Lower leg skin (tissue), 4 donors: ENCODE measurements around the gene INSYN2A. TPM values are rescaled to one million over a fixed set of nuclear protein-coding genes. Genes with fewer than 3 reads are reported as not detected.

Source experiments
- DNase-seq, 2 donors: peaks; one replicate each; pipeline ENCODE4 v3.0.0-alpha.2; 2019; ENCODE audit warnings: low spot score in 2 of 2
- H3K4me3 ChIP-seq: fragments of 200-600 bp; sonication (generic); 2 replicates; pipeline ENCODE4 v1.5.1; 2017; ENCODE audit warnings: mild to moderate bottlenecking, low read depth; ENCODE audit not compliant: poor library complexity, severe bottlenecking
- POLR2A ChIP-seq, 2 donors: fragments of 450-650 bp; IDR thresholded peaks; one replicate each; pipeline ENCODE4 v1.6.1; 2016 to 2017; ENCODE audit warnings: antibody characterized with exemption in 2 of 2, mild to moderate bottlenecking in 1 of 2, moderate library complexity in 1 of 2
- WGBS, 2 donors: methylation state at CpG; one replicate each; pipeline ENCODE4 v1.1.5; 2018; 5-methylcytosine and 5-hydroxymethylcytosine counted together
- intact Hi-C: fragments of 100-400 bp; cut with DNase I; formaldehyde crosslinking; loops from one replicate; pipeline ENCODE4 v1.15.0; 2023; ENCODE audit warnings: low total_unique reads
- total RNA-seq, 4 donors: library from RNA; depleted of rRNA; stranded (reverse); fragments of >200 nt; gene quantifications; one replicate each; pipeline ENCODE4 v1.1.0, GENCODE V29; 2016
- TF ChIP-seq, protein P1 (sequence below), 3 donors: fragments of 450-650 bp; IDR thresholded peaks; one replicate each; pipeline ENCODE4 v1.5.1; 2016; ENCODE audit warnings: antibody characterized with exemption in 3 of 3, mild to moderate bottlenecking in 3 of 3, moderate library complexity in 2 of 3

Gene INSYN2A
- total RNA-seq, 4 donors from 2014 or later = 0.08 to 0.29 TPM; not detected in 2

DNA sequence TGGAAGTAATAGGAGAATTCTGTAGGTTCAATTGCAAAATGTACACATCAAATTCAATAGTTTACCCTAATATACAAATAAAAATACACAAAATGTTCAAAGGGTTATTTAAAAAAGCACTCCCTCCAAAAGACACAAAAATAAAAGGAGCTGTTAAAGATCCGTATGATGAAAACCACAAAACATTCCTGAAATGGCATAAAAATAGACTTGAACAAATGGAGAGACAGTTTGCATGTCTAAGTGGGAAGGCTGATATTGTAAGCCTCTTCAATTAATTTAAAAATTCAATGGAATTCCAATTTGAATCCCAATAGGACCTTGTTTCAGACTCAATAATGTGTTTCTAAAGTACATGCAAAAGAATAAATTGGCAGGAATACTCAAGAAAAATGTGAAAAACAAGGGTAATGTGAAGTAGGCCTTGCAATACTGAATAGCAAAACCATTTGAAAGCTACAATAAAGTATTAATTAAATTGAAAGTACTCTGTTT is 38.0 kb upstream of the INSYN2A start:
- 68 to 80% methylated on average over 1 of the region's 1 CpG for WGBS, 2 donors
- intact Hi-C loops = no loop called here
- DNase-seq = no peak
- TF ChIP-seq, protein P1, sequence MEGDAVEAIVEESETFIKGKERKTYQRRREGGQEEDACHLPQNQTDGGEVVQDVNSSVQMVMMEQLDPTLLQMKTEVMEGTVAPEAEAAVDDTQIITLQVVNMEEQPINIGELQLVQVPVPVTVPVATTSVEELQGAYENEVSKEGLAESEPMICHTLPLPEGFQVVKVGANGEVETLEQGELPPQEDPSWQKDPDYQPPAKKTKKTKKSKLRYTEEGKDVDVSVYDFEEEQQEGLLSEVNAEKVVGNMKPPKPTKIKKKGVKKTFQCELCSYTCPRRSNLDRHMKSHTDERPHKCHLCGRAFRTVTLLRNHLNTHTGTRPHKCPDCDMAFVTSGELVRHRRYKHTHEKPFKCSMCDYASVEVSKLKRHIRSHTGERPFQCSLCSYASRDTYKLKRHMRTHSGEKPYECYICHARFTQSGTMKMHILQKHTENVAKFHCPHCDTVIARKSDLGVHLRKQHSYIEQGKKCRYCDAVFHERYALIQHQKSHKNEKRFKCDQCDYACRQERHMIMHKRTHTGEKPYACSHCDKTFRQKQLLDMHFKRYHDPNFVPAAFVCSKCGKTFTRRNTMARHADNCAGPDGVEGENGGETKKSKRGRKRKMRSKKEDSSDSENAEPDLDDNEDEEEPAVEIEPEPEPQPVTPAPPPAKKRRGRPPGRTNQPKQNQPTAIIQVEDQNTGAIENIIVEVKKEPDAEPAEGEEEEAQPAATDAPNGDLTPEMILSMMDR (IDR thresholded peaks at IDR 0.05) = no peak
- no peak for TF ChIP-seq POLR2A (IDR thresholded peaks at IDR 0.05)
- no peak overlapping the region for H3K4me3 ChIP-seq

DNA sequence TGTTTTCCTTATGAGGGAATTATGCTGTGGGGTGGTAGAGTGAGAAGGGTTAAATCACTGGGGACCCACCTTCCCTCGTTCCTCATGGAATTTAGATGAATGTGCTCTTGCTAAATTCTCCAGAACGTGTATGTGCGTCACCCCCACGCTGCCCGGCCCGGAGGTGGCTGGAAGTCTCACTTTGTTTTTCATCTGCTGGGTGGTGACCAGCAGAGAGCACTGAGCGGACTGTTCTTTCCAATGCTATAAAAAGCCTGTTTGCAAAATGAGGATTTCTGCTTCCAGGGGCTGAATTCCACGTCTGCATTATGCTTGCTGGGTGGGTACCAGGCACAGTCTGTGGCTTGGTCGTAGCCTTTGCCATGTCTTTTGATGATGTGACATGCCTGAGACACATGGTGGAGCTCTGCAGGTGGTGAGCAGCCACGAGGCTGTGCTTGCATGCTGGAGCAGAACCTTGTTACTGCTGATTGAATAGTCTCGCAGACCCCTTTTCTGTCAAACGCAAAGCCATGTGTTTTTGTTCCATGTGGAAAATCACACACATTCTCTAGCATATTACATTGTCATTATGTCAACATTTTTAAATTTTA is 31.9 kb upstream of the INSYN2A start:
- whole genome bisulfite sequencing, 2 donors = 63 to 71% methylated on average over 12 of the region's 12 CpGs
- TF ChIP-seq POLR2A (IDR thresholded peaks at IDR 0.05) = no peak
- TF ChIP-seq, protein P1 (IDR thresholded peaks at IDR 0.05) = no peak
- no peak for DNase-seq
- no peak overlapping the region for H3K4me3 ChIP-seq
- intact Hi-C loops = no loop called here

DNA sequence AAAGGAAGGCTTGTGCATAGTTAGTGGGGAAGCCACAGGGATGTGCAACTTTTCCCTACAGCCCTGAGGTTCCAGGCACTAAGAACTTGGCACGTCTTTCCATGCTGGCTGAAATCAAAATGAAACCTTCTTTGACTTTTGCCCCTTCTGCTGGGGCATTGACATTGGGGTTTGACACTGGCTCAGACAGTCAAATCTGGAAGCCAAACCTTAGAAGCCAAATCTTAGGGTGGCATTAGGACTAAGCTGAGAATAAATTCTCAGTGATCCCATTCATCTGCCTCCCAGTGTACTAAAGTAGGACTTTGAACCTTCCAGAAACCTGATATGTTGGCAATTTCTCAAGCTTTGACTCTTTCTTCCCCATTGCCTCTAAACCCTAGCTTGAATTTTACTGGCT is 31.3 kb upstream of the INSYN2A start:
- DNase-seq = no peak
- no peak overlapping the region for H3K4me3 ChIP-seq
- intact Hi-C loops = no loop called here
- TF ChIP-seq, protein P1 (IDR thresholded peaks at IDR 0.05) = no peak
- TF ChIP-seq POLR2A (IDR thresholded peaks at IDR 0.05) = no peak
- WGBS, 2 donors = 83 to 92% methylated on average over 1 of the region's 1 CpG

DNA sequence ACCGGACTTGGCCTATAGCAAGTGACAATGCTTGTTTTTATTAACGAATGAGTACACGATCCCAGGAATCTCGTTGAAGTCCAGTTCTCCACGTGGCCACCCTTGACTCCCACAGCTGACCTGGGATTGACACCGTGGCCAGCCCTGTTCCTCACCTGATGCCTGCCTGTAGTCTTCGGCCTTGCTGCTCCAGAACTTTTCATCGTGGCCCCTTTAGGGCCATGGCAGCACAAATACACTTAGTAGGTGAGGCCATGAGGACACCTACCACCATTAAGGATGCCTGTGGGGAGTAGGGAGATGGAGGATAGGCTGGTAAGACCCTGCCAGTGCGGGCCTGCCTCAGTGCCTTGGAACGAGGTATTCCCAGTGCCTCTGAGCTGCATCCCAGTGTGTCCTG is 30.6 kb upstream of the INSYN2A start:
- no peak for TF ChIP-seq POLR2A (IDR thresholded peaks at IDR 0.05)
- TF ChIP-seq, protein P1 (IDR thresholded peaks at IDR 0.05) = no peak
- no peak for DNase-seq
- no peak overlapping the region for H3K4me3 ChIP-seq
- WGBS, 2 donors = 97 to 98% methylated on average over 9 to 10 of the region's 10 CpGs
- intact Hi-C loops = no loop called here

DNA sequence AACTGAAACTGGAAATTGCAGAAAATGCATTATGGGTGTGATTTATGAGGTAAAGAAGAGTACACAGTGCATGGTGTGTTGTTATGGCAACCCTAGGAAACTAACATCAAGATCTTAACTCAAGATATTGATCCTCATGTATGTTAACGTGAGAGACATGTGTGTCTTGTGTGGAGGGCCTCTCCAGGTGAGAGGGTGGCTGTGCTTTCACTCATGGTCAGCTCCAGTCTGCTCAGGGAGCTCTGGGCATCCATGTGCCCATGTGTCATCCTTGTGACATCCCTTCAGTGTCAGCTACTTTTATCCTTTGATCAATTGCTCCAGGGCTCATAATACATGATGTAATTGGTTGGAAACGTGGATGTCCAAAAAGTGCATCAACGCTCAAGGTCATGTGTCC is 24.9 kb upstream of the INSYN2A start:
- no peak for DNase-seq
- WGBS, 2 donors = 55 to 71% methylated on average over 3 of the region's 3 CpGs
- H3K4me3 ChIP-seq = no peak overlapping the region
- intact Hi-C loops = no loop called here
- TF ChIP-seq, protein P1 (IDR thresholded peaks at IDR 0.05) = no peak
- no peak for TF ChIP-seq POLR2A (IDR thresholded peaks at IDR 0.05)

DNA sequence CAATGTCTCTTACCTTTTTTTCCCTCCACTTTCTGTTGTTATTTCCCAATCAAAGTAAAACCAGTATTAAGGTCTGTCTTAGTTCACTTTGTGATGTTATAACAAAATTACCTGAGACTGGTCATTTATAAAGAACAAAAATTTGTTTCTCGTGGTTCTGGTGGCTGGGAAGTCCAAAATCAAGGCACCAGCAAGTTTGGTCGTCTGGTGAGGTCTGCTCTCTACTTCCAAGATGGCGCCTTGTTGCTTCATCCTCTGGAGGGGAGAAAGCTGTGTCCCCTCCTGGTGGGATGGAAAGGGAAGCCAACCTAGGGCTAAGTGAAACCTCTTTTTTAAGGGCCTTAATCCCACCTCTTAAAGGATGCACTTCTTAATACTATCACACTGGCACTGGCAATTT is 22.3 kb upstream of the INSYN2A start:
- no peak for DNase-seq
- no peak overlapping the region for H3K4me3 ChIP-seq
- intact Hi-C loops = no loop called here
- 97 to 98% methylated on average over 3 of the region's 3 CpGs for WGBS, 2 donors
- TF ChIP-seq, protein P1 (IDR thresholded peaks at IDR 0.05) = no peak
- TF ChIP-seq POLR2A (IDR thresholded peaks at IDR 0.05) = no peak
